Measurements from ENCODE around the gene PCIF1. TPM values are rescaled to one million over a fixed set of nuclear protein-coding genes. Genes with fewer than 3 reads are reported as not detected.
A peak's percentile ranks its signal among the peaks of the same experiment; 100 is the strongest.

PCIF1 gene
- total and polyA plus RNA-seq, 8 donors, result 21.0 to 41.4 (median 27.3) TPM

DNA sequence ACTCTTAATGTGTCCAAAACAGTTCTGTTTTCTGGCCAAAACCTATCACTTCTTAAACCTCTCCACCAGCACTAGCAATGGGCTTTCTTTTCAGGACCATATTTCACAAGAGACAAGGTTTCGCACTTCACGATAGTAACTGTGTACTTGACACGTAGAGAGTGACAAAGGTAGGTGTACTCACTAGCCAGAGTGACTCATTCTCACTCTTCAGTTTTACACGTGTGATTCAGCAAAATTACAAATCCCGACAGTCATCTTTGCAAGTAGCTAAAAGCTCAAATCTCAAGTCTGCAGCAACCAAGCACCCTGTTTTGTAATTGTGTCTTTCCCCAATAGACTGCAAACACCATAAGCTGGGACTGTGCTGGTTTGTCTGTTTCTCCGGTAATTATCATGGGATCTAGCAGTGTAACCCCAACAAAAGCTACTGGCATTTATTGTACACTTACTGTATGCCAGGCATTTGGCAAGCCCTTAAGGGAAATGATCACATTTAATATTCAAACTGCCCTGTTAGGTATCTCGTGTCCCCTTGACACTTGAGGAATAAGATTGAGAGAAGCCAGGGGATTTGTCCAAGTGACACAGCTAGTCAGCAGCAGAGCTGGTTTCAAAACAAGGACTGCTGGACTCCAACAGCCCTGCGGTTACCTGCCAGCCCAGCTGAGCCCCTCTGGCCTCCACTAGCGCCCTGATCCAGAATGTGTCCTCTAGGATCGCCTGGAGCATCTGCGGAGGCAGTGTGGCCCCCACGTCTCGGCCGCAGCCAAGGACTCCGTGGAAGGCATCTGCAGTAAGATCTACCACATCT, 9.9 kb downstream of the PCIF1 start:
- intact Hi-C loops (cut with DNase I; ENCODE audit: low total_unique reads), result no loop called here
- Histone ChIP-seq H3K4me3 (no peak overlapping the region), H3K27me3 (no peaks in the 10 kb centered on the region), H3K27ac (peak overlapping the region in 2 of 5 donors; percentile 69 to 80), H3K36me3 (peaks cover 94 to 100% (median 100%) of the 10 kb centered on the region in 4 donors), H3K9me3 (no peaks in the 10 kb centered on the region), H3K4me1 (peaks cover 0 to 27% (median 16%) of the 10 kb centered on the region in 4 donors)
- TF ChIP-seq EP300 (IDR thresholded peaks at IDR 0.05) (no peak), POLR2AphosphoS5 (IDR thresholded peaks at IDR 0.05) (no peak), POLR2A (IDR thresholded peaks at IDR 0.05) (no peak)
- TF ChIP-seq, protein P1, sequence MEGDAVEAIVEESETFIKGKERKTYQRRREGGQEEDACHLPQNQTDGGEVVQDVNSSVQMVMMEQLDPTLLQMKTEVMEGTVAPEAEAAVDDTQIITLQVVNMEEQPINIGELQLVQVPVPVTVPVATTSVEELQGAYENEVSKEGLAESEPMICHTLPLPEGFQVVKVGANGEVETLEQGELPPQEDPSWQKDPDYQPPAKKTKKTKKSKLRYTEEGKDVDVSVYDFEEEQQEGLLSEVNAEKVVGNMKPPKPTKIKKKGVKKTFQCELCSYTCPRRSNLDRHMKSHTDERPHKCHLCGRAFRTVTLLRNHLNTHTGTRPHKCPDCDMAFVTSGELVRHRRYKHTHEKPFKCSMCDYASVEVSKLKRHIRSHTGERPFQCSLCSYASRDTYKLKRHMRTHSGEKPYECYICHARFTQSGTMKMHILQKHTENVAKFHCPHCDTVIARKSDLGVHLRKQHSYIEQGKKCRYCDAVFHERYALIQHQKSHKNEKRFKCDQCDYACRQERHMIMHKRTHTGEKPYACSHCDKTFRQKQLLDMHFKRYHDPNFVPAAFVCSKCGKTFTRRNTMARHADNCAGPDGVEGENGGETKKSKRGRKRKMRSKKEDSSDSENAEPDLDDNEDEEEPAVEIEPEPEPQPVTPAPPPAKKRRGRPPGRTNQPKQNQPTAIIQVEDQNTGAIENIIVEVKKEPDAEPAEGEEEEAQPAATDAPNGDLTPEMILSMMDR (IDR thresholded peaks at IDR 0.05), result no peak
- no peak for DNase-seq
- 86 to 89% (median 88%) methylated on average over 15 of the region's 15 CpGs for WGBS, 5 donors

DNA sequence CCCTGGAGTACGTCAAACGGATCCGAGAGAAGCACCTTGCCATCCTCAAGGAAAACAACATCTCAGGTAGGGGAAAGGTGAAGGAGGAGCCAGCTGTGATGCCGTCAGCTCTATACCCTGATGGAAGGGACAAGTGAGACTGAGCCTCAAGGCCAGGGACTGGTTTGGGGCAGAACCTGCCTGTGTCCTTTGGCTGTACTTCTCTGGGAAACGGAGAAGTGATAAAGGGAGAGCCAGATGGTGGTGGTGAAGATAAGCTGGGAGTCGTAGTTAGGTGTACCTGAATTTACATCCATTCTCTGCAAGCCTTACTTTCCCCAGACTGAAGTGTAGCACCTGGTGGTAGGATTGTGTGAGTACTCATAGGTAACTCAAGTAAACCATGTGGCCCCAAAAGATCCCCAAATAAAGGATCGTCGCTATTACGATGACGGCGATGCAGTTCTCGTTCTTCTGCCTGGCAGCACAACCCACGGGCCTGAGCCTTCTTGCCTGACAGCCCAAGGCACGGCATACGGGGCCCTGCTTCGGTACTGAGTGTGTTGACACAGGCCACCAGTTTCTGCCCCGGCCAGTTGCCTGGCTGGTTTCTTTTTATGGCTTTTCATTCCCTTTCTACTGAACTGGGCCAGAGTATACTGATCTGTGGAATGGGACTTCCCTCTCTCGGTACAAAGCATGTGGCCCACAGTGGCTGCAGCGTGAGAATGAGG, 10.6 kb downstream of the PCIF1 start:
- Histone ChIP-seq H3K4me3 (no peak overlapping the region), H3K9me3 (no peaks in the 10 kb centered on the region), H3K27ac (peak overlapping the region in 2 of 5 donors; percentile 69 to 80), H3K36me3 (peaks cover 94 to 100% (median 100%) of the 10 kb centered on the region in 4 donors), H3K27me3 (no peaks in the 10 kb centered on the region), H3K4me1 (peaks cover 0 to 27% (median 16%) of the 10 kb centered on the region in 4 donors)
- WGBS, 5 donors, result 79 to 86% (median 83%) methylated on average over 19 of the region's 19 CpGs
- intact Hi-C loops (cut with DNase I; ENCODE audit: low total_unique reads), result no loop called here
- no peak for DNase-seq
- TF ChIP-seq, protein P1 (IDR thresholded peaks at IDR 0.05), result no peak
- TF ChIP-seq POLR2A (IDR thresholded peaks at IDR 0.05), result no peak
- TF ChIP-seq EP300 (IDR thresholded peaks at IDR 0.05), result no peak
- TF ChIP-seq POLR2AphosphoS5 (IDR thresholded peaks at IDR 0.05), result no peak

DNA sequence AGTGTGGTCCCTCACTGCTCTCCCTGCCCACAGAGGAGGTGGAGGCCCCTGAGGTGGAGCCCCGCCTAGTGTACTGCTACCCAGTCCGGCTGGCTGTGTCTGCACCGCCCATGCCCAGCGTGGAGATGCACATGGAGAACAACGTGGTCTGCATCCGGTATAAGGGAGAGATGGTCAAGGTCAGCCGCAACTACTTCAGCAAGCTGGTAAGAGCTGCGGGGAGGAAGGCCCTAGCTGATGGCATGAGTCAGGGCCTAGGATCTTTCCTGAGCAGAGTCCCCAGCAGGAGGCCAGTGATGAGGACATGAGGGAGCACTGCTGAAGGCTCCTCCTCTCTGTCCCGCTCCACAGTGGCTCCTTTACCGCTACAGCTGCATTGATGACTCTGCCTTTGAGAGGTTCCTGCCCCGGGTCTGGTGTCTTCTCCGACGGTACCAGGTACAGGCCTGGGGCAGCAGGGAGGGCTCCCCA, 11.2 kb downstream of the PCIF1 start:
- no peak for DNase-seq
- TF ChIP-seq EP300 (IDR thresholded peaks at IDR 0.05) (no peak), POLR2A (IDR thresholded peaks at IDR 0.05) (no peak), POLR2AphosphoS5 (IDR thresholded peaks at IDR 0.05) (no peak)
- TF ChIP-seq, protein P1 (IDR thresholded peaks at IDR 0.05), result no peak
- Histone ChIP-seq H3K4me3 (no peak overlapping the region), H3K27ac (peak overlapping the region in 4 of 5 donors; percentile 35 to 80 (median 62)), H3K27me3 (no peaks in the 10 kb centered on the region), H3K4me1 (peaks cover 0 to 27% (median 16%) of the 10 kb centered on the region in 4 donors), H3K36me3 (peaks cover 91 to 100% (median 100%) of the 10 kb centered on the region in 4 donors), H3K9me3 (no peaks in the 10 kb centered on the region)
- 76 to 88% (median 81%) methylated on average over 10 to 13 of the region's 13 CpGs for WGBS, 5 donors
- intact Hi-C loops (cut with DNase I; ENCODE audit: low total_unique reads), result no loop called here
